Measurements from ENCODE around the gene GSTP1.

GRCh38 chr11:67632175-67632981 is 48.8 kb downstream of the GSTP1 start:
- TF ChIP-seq POLR2A (IDR thresholded peaks at IDR 0.05) = no peak
- no peak for TF ChIP-seq CTCF (IDR thresholded peaks at IDR 0.05)

All from testis (tissue), 2 donors.